GM12878 (cell line): ENCODE results near the gene SEC16B. TPM values are rescaled to one million over a fixed set of nuclear protein-coding genes. Genes with fewer than 3 reads are reported as not detected.

Experiments used
- ATAC-seq: fragments of 200-7000 bp; cut with Tn5 transposase; 3 replicates; pipeline ENCODE4 v1.9.1; 2020; ENCODE audit warnings: mild to moderate bottlenecking, moderate library complexity
- BruUV-seq: library from RNA; stranded (reverse); fragments of 400-500 nt; replicated peaks from 2 replicates; lab custom pipeline; 2021; lab: Mats Ljungman, UMichigan
- CTCF ChIA-PET: fragments of 300-600 bp; sonication (Branson Sonifier 250); formaldehyde crosslinking; extraction: SDS; loops from one replicate; lab custom pipeline; 2021; ENCODE audit warnings: inconsistent platforms; lab: Yijun Ruan, JAX
- POLR2A ChIA-PET: fragments of 350-600 bp; formaldehyde crosslinking; extraction: SDS; loops from one replicate; lab custom pipeline; 2021; ENCODE audit warnings: inconsistent platforms; lab: Charles Lee
- RAD21 ChIA-PET: fragments of 300-600 bp; sonication (Branson Sonifier 250); formaldehyde crosslinking; loops from one replicate; lab custom pipeline; 2023; ENCODE audit warnings: antibody characterized with exemption; ENCODE audit not compliant: unreplicated experiment; lab: Charles Lee
- SMC1A ChIA-PET: fragments of 300-600 bp; sonication (Branson Sonifier 250); formaldehyde crosslinking; loops from one replicate; lab custom pipeline; 2023; ENCODE audit not compliant: unreplicated experiment, uncharacterized antibody; lab: Charles Lee
- DNase-seq: peaks from one replicate; pipeline ENCODE4 v3.0.0-alpha.2; 2011; ENCODE audit warnings: low read depth, low spot score
- FAIRE-seq: peaks from 3 replicates; lab custom pipeline; 2011; peaks lifted over from hg19 to GRCh38; lab: Jason Lieb, UNC
- H2AFZ ChIP-seq: 2 replicates; pipeline ENCODE4 v1.6.0; 2011; ENCODE audit warnings: low read depth, low read length, control low read depth; ENCODE audit not compliant: control insufficient read depth
- H3K27ac ChIP-seq: 2 replicates; pipeline ENCODE4 v1.5.1; 2011; ENCODE audit warnings: control low read depth; ENCODE audit not compliant: control insufficient read depth, insufficient read depth
- H3K27me3 ChIP-seq, 2 experiments: replicated peaks in 1 of 2; 2 replicates each; pipeline versions ENCODE4 v1.6.0 to v1.6.1; 2011; ENCODE audit warnings: low read length in 1 of 2; ENCODE audit not compliant: control insufficient read depth in 2 of 2, insufficient read depth in 2 of 2
- H3K36me3 ChIP-seq, 2 experiments: 2 replicates each; pipeline ENCODE4 v1.5.1; 2011; ENCODE audit warnings: low read length in 1 of 2; ENCODE audit not compliant: control insufficient read depth in 2 of 2, insufficient read depth in 2 of 2
- H3K4me1 ChIP-seq: 2 replicates; pipeline ENCODE4 v1.6.1; 2011; ENCODE audit warnings: mild to moderate bottlenecking, low read length, moderate library complexity, mixed read lengths; ENCODE audit not compliant: control insufficient read depth, insufficient read depth
- H3K4me2 ChIP-seq: 2 replicates; pipeline ENCODE4 v1.6.0; 2011; ENCODE audit warnings: control low read depth; ENCODE audit not compliant: control insufficient read depth, insufficient read depth
- H3K4me3 ChIP-seq: fragments of 200-600 bp; sonication (generic); 2 replicates; pipeline ENCODE4 v1.5.1; 2016
- H3K79me2 ChIP-seq: 2 replicates; pipeline ENCODE4 v1.6.0; 2011; ENCODE audit warnings: low read length; ENCODE audit not compliant: control insufficient read depth, insufficient read depth
- H3K9ac ChIP-seq: 2 replicates; pipeline ENCODE4 v1.8.0; 2011; ENCODE audit warnings: low read length, control low read depth, mixed read lengths; ENCODE audit not compliant: control insufficient read depth, insufficient read depth
- H3K9me3 ChIP-seq: replicated peaks from 3 replicates; pipeline ENCODE4 v1.5.1; 2011; ENCODE audit warnings: mild to moderate bottlenecking, low read length; ENCODE audit not compliant: control insufficient read depth, insufficient read depth
- H4K20me1 ChIP-seq: 2 replicates; pipeline ENCODE4 v1.6.0; 2011; ENCODE audit not compliant: control insufficient read depth, insufficient read depth
- BRCA1 ChIP-seq: IDR thresholded peaks from 2 replicates; pipeline ENCODE4 v1.6.1; 2011; ENCODE audit warnings: low read depth, low read length, improper control_type of control experiment
- CBX5 ChIP-seq: sonication (generic); IDR thresholded peaks from 2 replicates; pipeline ENCODE4 v1.6.1; 2016; ENCODE audit warnings: low read depth, moderate library complexity, mild to moderate bottlenecking, inconsistent platforms
- KDM1A ChIP-seq: fragments of 200-600 bp; sonication (generic); IDR thresholded peaks from 2 replicates; pipeline ENCODE4 v1.6.1; 2016; ENCODE audit warnings: borderline replicate concordance
- KLF5 ChIP-seq: fragments of 450-650 bp; IDR thresholded peaks from 2 replicates; pipeline ENCODE4 v1.6.1; 2014; ENCODE audit warnings: mild to moderate bottlenecking; ENCODE audit not compliant: partially characterized antibody
- LARP7 ChIP-seq: fragments of 450-650 bp; IDR thresholded peaks from 2 replicates; pipeline ENCODE4 v1.6.1; 2017; ENCODE audit warnings: mild to moderate bottlenecking
- NFYB ChIP-seq: IDR thresholded peaks from 2 replicates; pipeline ENCODE4 v1.6.1; 2011; ENCODE audit warnings: low read depth, mild to moderate bottlenecking, low read length, improper control_type of control experiment, moderate library complexity; ENCODE audit not compliant: insufficient read depth
- NR2C1 ChIP-seq: fragments of 450-650 bp; IDR thresholded peaks from 2 replicates; pipeline ENCODE4 v1.6.1; 2017; ENCODE audit warnings: antibody characterized with exemption, mild to moderate bottlenecking, moderate library complexity
- NR2F1 ChIP-seq: fragments of 450-650 bp; conservative IDR thresholded peaks from 2 replicates; pipeline ENCODE4 v1.6.1; 2017; ENCODE audit warnings: mild to moderate bottlenecking
- RBBP5 ChIP-seq: fragments of 200-600 bp; sonication (generic); conservative IDR thresholded peaks from 2 replicates; pipeline ENCODE4 v1.6.1; 2016
- STAT3 ChIP-seq: IDR thresholded peaks from 2 replicates; pipeline ENCODE4 v1.6.1; 2011; ENCODE audit warnings: low read depth, low read length, improper control_type of control experiment
- TARDBP ChIP-seq: IDR thresholded peaks from 2 replicates; pipeline ENCODE4 v1.6.1; 2016; ENCODE audit warnings: borderline replicate concordance
- WGBS: methylation state at CpG from one replicate; pipeline ENCODE4 v1.1.6; 2016; ENCODE audit warnings: low lambda C conversion rate; ENCODE audit not compliant: insufficient replicate concordance, insufficient coverage; ENCODE audit errors: missing lambda C conversion rate; 5-methylcytosine and 5-hydroxymethylcytosine counted together
- in situ Hi-C: fragments of 300-500 bp; cut with MboI; formaldehyde crosslinking; loops from 9 replicates; pipeline ENCODE4 v1.14.3; 2018; ENCODE audit warnings: mixed read lengths
- intact Hi-C: fragments of 100-400 bp; cut with micrococcal nuclease; formaldehyde crosslinking; loops from one replicate; pipeline ENCODE4 v1.14.2; 2022; ENCODE audit not compliant: unreplicated experiment
- polyA plus RNA-seq, 11 experiments: library from polyadenylated mRNA; depleted of rRNA in 4 of 11; unstranded in 6 of 11; stranded (reverse) in 5 of 11; fragments of >200 nt; fragmentation: Nextera tagmentation in 4 of 11; fragmentation: Illumina TruSeq in 1 of 11; extraction: Ambion mirVana in 4 of 11; extraction: Trizol in 1 of 11; gene quantifications; 1 replicate in 1 of 11; 2 replicates in 10 of 11; pipeline versions ENCODE4 v1.2.1 to v1.2.3, GENCODE V29; 2011 to 2016; ENCODE audit warnings: inconsistent platforms in 2 of 11, missing spikeins in 2 of 11, low read depth in 1 of 11
- total RNA-seq, 4 experiments: library from RNA; depleted of rRNA in 3 of 4; stranded (reverse); fragments of >200 nt in 3 of 4; fragmentation: Illumina TruSeq in 1 of 4; extraction: Trizol in 1 of 4; gene quantifications; 2 replicates each; pipeline versions ENCODE4 v1.2.1 to v1.2.3, GENCODE V29; 2013 to 2021
- TF ChIP-seq, protein P1 (sequence below): IDR thresholded peaks from 2 replicates; pipeline ENCODE4 v1.6.1; 2012; ENCODE audit warnings: low read depth, low read length, improper control_type of control experiment
- TF ChIP-seq, protein P2 (sequence below): fragments of 450-650 bp; formaldehyde crosslinking; IDR thresholded peaks from 2 replicates; pipeline ENCODE4 v1.4.0; 2020; ENCODE audit warnings: mild to moderate bottlenecking, moderate library complexity
- TF ChIP-seq, protein P3 (sequence below): fragments of 450-650 bp; IDR thresholded peaks from 2 replicates; pipeline ENCODE4 v1.6.1; 2016; ENCODE audit warnings: mild to moderate bottlenecking, moderate library complexity, borderline replicate concordance

The SEC16B gene
- total and polyA plus RNA-seq, 10 of the 15 experiments (the other 5 are each of a cell fraction or from before 2014, with no cell fraction given) = 0.10 to 0.94 (median 0.17) TPM; not detected in 2

DNA sequence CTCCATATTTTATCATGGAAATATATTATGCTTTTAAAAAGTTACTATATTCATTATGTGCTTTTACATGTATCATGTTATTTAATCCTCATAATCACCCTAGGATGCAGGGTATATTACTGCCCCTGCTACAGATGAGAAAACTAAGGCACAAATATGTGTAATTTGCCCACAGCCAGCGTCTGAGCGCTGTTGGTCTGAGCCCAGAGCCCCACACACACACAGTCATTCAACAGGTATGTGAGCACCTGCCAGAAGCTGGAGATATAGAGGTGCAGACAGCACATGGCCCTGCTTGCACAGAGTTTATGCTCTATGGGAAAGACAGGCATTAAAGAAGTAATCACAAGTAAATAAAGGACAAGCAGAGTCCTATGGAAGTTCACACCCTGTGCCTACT, 49.8 kb upstream of the SEC16B start:
- H3K9ac ChIP-seq = no peak overlapping the region
- H4K20me1 ChIP-seq = no peaks in the 10 kb centered on the region
- ATAC-seq = no peak
- POLR2A ChIA-PET = no interaction called here
- H3K4me3 ChIP-seq = no peak overlapping the region
- no peak overlapping the region for H3K27ac ChIP-seq
- CTCF ChIA-PET = interaction anchor here (1.6 kb wide), 1 partner anchor 12 kb away, joined by 5 read pairs; no protein-coding TSS in a partner anchor
- H3K4me1 ChIP-seq = no peaks in the 10 kb centered on the region
- H3K79me2 ChIP-seq = no peaks in the 10 kb centered on the region
- no peak overlapping the region for H2AFZ ChIP-seq
- intact Hi-C loops (no loop called here), in situ Hi-C loops (no loop called here)
- SMC1A ChIA-PET = interaction anchor here (1.4 kb wide), 1 partner anchor 12 kb away, joined by 6 read pairs; no protein-coding TSS in a partner anchor
- no TSS peak for BruUV-seq
- 11% methylated on average over 2 of the region's 2 CpGs for WGBS
- H3K27me3 ChIP-seq = no peaks in the 10 kb centered on the region
- no peaks in the 10 kb centered on the region; the same call in 2 of the 3 replicates for H3K9me3 ChIP-seq
- H3K4me2 ChIP-seq = no peak overlapping the region
- H3K36me3 ChIP-seq = no peaks in the 10 kb centered on the region
- RAD21 ChIA-PET = no interaction called here
- FAIRE-seq = no peak
- no peak for DNase-seq
- TF ChIP-seq, protein P1, sequence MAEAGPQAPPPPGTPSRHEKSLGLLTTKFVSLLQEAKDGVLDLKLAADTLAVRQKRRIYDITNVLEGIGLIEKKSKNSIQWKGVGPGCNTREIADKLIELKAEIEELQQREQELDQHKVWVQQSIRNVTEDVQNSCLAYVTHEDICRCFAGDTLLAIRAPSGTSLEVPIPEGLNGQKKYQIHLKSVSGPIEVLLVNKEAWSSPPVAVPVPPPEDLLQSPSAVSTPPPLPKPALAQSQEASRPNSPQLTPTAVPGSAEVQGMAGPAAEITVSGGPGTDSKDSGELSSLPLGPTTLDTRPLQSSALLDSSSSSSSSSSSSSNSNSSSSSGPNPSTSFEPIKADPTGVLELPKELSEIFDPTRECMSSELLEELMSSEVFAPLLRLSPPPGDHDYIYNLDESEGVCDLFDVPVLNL = no peak
- TF ChIP-seq KDM1A (no peak), NR2F1 (no peak), LARP7 (no peak), TARDBP (no peak), KLF5 (no peak), NR2C1 (no peak), NFYB (no peak), STAT3 (no peak), CBX5 (no peak), RBBP5 (no peak), BRCA1 (no peak)
- TF ChIP-seq, protein P2, sequence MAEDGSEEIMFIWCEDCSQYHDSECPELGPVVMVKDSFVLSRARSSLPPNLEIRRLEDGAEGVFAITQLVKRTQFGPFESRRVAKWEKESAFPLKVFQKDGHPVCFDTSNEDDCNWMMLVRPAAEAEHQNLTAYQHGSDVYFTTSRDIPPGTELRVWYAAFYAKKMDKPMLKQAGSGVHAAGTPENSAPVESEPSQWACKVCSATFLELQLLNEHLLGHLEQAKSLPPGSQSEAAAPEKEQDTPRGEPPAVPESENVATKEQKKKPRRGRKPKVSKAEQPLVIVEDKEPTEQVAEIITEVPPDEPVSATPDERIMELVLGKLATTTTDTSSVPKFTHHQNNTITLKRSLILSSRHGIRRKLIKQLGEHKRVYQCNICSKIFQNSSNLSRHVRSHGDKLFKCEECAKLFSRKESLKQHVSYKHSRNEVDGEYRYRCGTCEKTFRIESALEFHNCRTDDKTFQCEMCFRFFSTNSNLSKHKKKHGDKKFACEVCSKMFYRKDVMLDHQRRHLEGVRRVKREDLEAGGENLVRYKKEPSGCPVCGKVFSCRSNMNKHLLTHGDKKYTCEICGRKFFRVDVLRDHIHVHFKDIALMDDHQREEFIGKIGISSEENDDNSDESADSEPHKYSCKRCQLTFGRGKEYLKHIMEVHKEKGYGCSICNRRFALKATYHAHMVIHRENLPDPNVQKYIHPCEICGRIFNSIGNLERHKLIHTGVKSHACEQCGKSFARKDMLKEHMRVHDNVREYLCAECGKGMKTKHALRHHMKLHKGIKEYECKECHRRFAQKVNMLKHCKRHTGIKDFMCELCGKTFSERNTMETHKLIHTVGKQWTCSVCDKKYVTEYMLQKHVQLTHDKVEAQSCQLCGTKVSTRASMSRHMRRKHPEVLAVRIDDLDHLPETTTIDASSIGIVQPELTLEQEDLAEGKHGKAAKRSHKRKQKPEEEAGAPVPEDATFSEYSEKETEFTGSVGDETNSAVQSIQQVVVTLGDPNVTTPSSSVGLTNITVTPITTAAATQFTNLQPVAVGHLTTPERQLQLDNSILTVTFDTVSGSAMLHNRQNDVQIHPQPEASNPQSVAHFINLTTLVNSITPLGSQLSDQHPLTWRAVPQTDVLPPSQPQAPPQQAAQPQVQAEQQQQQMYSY (CRISPR knock-in tag) = no peak
- TF ChIP-seq, protein P3, sequence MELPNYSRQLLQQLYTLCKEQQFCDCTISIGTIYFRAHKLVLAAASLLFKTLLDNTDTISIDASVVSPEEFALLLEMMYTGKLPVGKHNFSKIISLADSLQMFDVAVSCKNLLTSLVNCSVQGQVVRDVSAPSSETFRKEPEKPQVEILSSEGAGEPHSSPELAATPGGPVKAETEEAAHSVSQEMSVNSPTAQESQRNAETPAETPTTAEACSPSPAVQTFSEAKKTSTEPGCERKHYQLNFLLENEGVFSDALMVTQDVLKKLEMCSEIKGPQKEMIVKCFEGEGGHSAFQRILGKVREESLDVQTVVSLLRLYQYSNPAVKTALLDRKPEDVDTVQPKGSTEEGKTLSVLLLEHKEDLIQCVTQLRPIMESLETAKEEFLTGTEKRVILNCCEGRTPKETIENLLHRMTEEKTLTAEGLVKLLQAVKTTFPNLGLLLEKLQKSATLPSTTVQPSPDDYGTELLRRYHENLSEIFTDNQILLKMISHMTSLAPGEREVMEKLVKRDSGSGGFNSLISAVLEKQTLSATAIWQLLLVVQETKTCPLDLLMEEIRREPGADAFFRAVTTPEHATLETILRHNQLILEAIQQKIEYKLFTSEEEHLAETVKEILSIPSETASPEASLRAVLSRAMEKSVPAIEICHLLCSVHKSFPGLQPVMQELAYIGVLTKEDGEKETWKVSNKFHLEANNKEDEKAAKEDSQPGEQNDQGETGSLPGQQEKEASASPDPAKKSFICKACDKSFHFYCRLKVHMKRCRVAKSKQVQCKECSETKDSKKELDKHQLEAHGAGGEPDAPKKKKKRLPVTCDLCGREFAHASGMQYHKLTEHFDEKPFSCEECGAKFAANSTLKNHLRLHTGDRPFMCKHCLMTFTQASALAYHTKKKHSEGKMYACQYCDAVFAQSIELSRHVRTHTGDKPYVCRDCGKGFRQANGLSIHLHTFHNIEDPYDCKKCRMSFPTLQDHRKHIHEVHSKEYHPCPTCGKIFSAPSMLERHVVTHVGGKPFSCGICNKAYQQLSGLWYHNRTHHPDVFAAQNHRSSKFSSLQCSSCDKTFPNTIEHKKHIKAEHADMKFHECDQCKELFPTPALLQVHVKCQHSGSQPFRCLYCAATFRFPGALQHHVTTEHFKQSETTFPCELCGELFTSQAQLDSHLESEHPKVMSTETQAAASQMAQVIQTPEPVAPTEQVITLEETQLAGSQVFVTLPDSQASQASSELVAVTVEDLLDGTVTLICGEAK = no peak
